Measurements from ENCODE around the gene MRGPRX4. TPM values are rescaled to one million over a fixed set of nuclear protein-coding genes. Genes with fewer than 3 reads are reported as not detected.
"Not testable (repeated sequence)": the region's sequence is repeated elsewhere in the genome, so short reads cannot be mapped to it uniquely, and the experiment has no call there.

MRGPRX4 gene
- total and polyA plus RNA-seq, 8 donors, result not detected

DNA sequence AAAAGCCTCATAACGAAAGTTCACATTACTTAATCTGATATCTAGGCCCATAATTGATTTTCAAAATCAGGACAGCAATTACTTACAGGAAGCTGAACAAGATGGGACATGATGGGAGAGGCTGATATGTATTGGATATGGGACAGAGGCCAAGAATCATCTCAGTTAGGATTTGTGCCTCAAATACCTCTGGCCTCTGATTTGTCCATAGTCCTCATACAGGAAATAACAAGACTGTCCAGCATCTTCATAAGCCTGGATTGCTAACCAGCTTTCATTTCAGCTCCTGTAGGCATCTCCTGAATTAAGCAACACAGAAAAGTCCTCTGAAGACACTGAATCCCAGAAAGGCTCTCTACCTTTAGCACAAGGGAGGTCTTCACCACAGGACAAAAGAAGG is 4.3 kb upstream of the MRGPRX4 start:
- H3K4me1 ChIP-seq, result no peaks in the 10 kb centered on the region
- H3K36me3 ChIP-seq, result no peaks in the 10 kb centered on the region
- no peak for TF ChIP-seq CTCF (IDR thresholded peaks at IDR 0.05)
- H3K4me3 ChIP-seq, result no peak overlapping the region
- ATAC-seq (no peak), FAIRE-seq (no peak), DNase-seq (no peak)
- H3K27me3 ChIP-seq, result no peaks in the 10 kb centered on the region
- H3K9me3 ChIP-seq, result no peaks in the 10 kb centered on the region
- intact Hi-C loops (cut with DNase I), result no loop called here
- H3K27ac ChIP-seq, result no peak overlapping the region
- WGBS, 2 donors, result 46 to 61% methylated on average over 1 of the region's 1 CpG

GRCh38 chr11:18171377-18172000 is 1.1 kb upstream of the MRGPRX4 start:
- DNase-seq, result no peak
- TF ChIP-seq CTCF (IDR thresholded peaks at IDR 0.05), result no peak
- FAIRE-seq, result no peak
- Histone ChIP-seq H3K4me3 (no peak overlapping the region), H3K4me1 (no peaks in the 10 kb centered on the region), H3K27ac (no peak overlapping the region), H3K9me3 (no peaks in the 10 kb centered on the region), H3K36me3 (no peaks in the 10 kb centered on the region), H3K27me3 (peaks cover 0 to 6% (median 0%) of the 10 kb centered on the region in 4 donors)
- WGBS, 2 donors, result 50 to 68% methylated on average over 4 of the region's 4 CpGs
- peak in 3 of 4 donors; percentile 33 to 56 (median 51) for ATAC-seq
- intact Hi-C loops (cut with DNase I), result no loop called here

DNA sequence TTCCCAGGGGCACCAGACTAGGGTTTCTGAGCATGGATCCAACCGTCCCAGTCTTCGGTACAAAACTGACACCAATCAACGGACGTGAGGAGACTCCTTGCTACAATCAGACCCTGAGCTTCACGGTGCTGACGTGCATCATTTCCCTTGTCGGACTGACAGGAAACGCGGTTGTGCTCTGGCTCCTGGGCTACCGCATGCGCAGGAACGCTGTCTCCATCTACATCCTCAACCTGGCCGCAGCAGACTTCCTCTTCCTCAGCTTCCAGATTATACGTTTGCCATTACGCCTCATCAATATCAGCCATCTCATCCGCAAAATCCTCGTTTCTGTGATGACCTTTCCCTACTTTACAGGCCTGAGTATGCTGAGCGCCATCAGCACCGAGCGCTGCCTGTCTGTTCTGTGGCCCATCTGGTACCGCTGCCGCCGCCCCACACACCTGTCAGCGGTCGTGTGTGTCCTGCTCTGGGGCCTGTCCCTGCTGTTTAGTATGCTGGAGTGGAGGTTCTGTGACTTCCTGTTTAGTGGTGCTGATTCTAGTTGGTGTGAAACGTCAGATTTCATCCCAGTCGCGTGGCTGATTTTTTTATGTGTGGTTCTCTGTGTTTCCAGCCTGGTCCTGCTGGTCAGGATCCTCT is 709 bp downstream of the MRGPRX4 start:
- H3K27ac ChIP-seq, result no peak overlapping the region
- H3K4me1 ChIP-seq, result no peaks in the 10 kb centered on the region
- intact Hi-C loops (cut with DNase I), result no loop called here
- no peaks in the 10 kb centered on the region for H3K36me3 ChIP-seq
- H3K9me3 ChIP-seq, result no peaks in the 10 kb centered on the region
- no peak for DNase-seq
- peaks cover 0 to 6% (median 0%) of the 10 kb centered on the region in 4 donors for H3K27me3 ChIP-seq
- no peak overlapping the region for H3K4me3 ChIP-seq
- no peak for TF ChIP-seq CTCF (IDR thresholded peaks at IDR 0.05)
- FAIRE-seq, result no peak
- 76 to 84% methylated on average over 28 of the region's 28 CpGs for WGBS, 2 donors
- no peak for ATAC-seq

GRCh38 chr11:18188796-18189195 is 16.2 kb downstream of the MRGPRX4 start:
- no peak for TF ChIP-seq CTCF (IDR thresholded peaks at IDR 0.05)
- FAIRE-seq (no peak), DNase-seq (no peak), ATAC-seq (no peak)
- 86 to 93% methylated on average over 24 of the region's 24 CpGs for WGBS, 2 donors
- Histone ChIP-seq H3K4me3 (no peak overlapping the region), H3K4me1 (no peaks in the 10 kb centered on the region), H3K9me3 (no peaks in the 10 kb centered on the region), H3K27ac (no peak overlapping the region), H3K36me3 (no peaks in the 10 kb centered on the region), H3K27me3 (peaks cover 0 to 4% (median 0%) of the 10 kb centered on the region in 4 donors)
- intact Hi-C loops (cut with DNase I), result no loop called here

GRCh38 chr11:18189476-18190245 is 17.0 kb downstream of the MRGPRX4 start:
- FAIRE-seq; H3K4me3 ChIP-seq; H3K9me3 ChIP-seq; H3K27ac ChIP-seq; intact Hi-C loops (cut with DNase I); DNase-seq; H3K36me3 ChIP-seq; H3K4me1 ChIP-seq; ATAC-seq; H3K27me3 ChIP-seq: not testable (repeated sequence)
- WGBS, 2 donors, result 81 to 86% methylated on average over 34 of the region's 34 CpGs
